A673 (cell line): ENCODE data around the gene RCAN3. TPM values are rescaled to one million over a fixed set of nuclear protein-coding genes. Genes with fewer than 3 reads are reported as not detected.
"Not testable (repeated sequence)": the region's sequence is repeated elsewhere in the genome, so short reads cannot be mapped to it uniquely, and the experiment has no call there.

Experiments
- BruUV-seq: library from RNA; stranded (reverse); fragments of 400-500 nt; replicated peaks from 2 replicates; lab custom pipeline; 2021; lab: Mats Ljungman, UMichigan
- CTCF ChIA-PET: fragments of 300-600 bp; sonication (Branson Sonifier 250); formaldehyde crosslinking; loops from one replicate; lab custom pipeline; 2022; ENCODE audit warnings: antibody characterized with exemption; lab: Charles Lee
- POLR2A ChIA-PET: fragments of 300-600 bp; sonication (Branson Sonifier 250); formaldehyde crosslinking; loops from one replicate; lab custom pipeline; 2022; ENCODE audit warnings: antibody characterized with exemption; ENCODE audit not compliant: low non-redundant PET; lab: Charles Lee
- DNase-seq: peaks from one replicate; pipeline ENCODE4 v3.0.0-alpha.2; 2015; ENCODE audit warnings: low spot score
- H3K27ac ChIP-seq: fragments of 200-600 bp; sonication (generic); 2 replicates; pipeline ENCODE4 v1.5.1; 2016; ENCODE audit warnings: mixed run types, low read depth, mild to moderate bottlenecking, mixed read lengths, antibody characterized with exemption, low read length; ENCODE audit not compliant: poor library complexity, severe bottlenecking
- H3K27me3 ChIP-seq: fragments of 200-600 bp; sonication (generic); replicated peaks from 2 replicates; pipeline ENCODE4 v1.6.1; 2017; ENCODE audit warnings: mixed run types, low read depth, mild to moderate bottlenecking, mixed read lengths, antibody characterized with exemption, low read length; ENCODE audit not compliant: insufficient read depth, poor library complexity
- H3K36me3 ChIP-seq: fragments of 200-600 bp; sonication (generic); 2 replicates; pipeline ENCODE4 v1.6.1; 2016; ENCODE audit warnings: mixed run types, mild to moderate bottlenecking, mixed read lengths, antibody characterized with exemption, low read length; ENCODE audit not compliant: insufficient read depth, poor library complexity, severe bottlenecking
- H3K4me1 ChIP-seq: fragments of 200-600 bp; sonication (generic); 2 replicates; pipeline ENCODE4 v1.6.1; 2017; ENCODE audit warnings: mixed run types, mild to moderate bottlenecking, mixed read lengths, antibody characterized with exemption, low read length; ENCODE audit not compliant: insufficient read depth, poor library complexity, severe bottlenecking
- H3K4me3 ChIP-seq: fragments of 200-600 bp; sonication (generic); 2 replicates; pipeline ENCODE4 v1.5.1; 2016; ENCODE audit warnings: low read depth, mixed run types, mild to moderate bottlenecking, mixed read lengths, low read length; ENCODE audit not compliant: poor library complexity, severe bottlenecking
- H3K9me3 ChIP-seq: fragments of 200-600 bp; sonication (generic); 2 replicates; pipeline ENCODE4 v1.6.1; 2016; ENCODE audit warnings: mixed run types, low read depth, mild to moderate bottlenecking, mixed read lengths, antibody characterized with exemption, low read length; ENCODE audit not compliant: poor library complexity, severe bottlenecking
- CTCF ChIP-seq: fragments of 300-800, 200-600 bp; sonication (generic); conservative IDR thresholded peaks from 2 replicates; pipeline ENCODE4 v1.5.1; 2017; ENCODE audit warnings: low read depth, mild to moderate bottlenecking, antibody characterized with exemption, low read length, moderate library complexity, mixed read lengths
- EZH2 ChIP-seq: fragments of 200-600 bp; sonication (generic); IDR thresholded peaks from 2 replicates; pipeline ENCODE4 v1.6.1; 2017; ENCODE audit warnings: borderline replicate concordance, low read depth, mild to moderate bottlenecking, mixed read lengths, antibody characterized with exemption, low read length; ENCODE audit not compliant: poor library complexity, severe bottlenecking
- intact Hi-C: fragments of 100-400 bp; cut with micrococcal nuclease; formaldehyde crosslinking; loops from one replicate; pipeline ENCODE4 v1.10.0; 2022; ENCODE audit not compliant: unreplicated experiment
- total RNA-seq: library from RNA; stranded (reverse); gene quantifications from 2 replicates; pipeline ENCODE4 v1.2.3, GENCODE V29; 2021

RCAN3 gene
- total RNA-seq, 1 experiment from 2014 or later: 7.4 TPM

GRCh38 chr1:24491577-24492360 is 10.9 kb upstream of the RCAN3 start:
- H3K27me3 ChIP-seq: no peaks in the 10 kb centered on the region
- TF ChIP-seq EZH2 (no peak), CTCF (no peak)
- H3K36me3 ChIP-seq: no peaks in the 10 kb centered on the region
- H3K9me3 ChIP-seq: no peaks in the 10 kb centered on the region
- POLR2A ChIA-PET: no interaction called here
- no peak overlapping the region for H3K27ac ChIP-seq
- H3K4me1 ChIP-seq: no peaks in the 10 kb centered on the region
- intact Hi-C loops: no loop called here
- peak; percentile 22 for DNase-seq
- no TSS peak for BruUV-seq
- H3K4me3 ChIP-seq: no peak overlapping the region
- CTCF ChIA-PET: interaction anchor here (0.6 to 0.7 kb wide), 2 partner anchors 9 to 343 kb away, joined by 3 to 10 read pairs; no protein-coding TSS in a partner anchor

- H3K4me1 ChIP-seq, H3K36me3 ChIP-seq, intact Hi-C loops, H3K27ac ChIP-seq, H3K9me3 ChIP-seq, CTCF ChIA-PET, DNase-seq, POLR2A ChIA-PET, BruUV-seq, H3K27me3 ChIP-seq, H3K4me3 ChIP-seq: not testable (repeated sequence)
These were observed 9.7 kb upstream of the RCAN3 start for GRCh38 chr1:24492935-24493334.

GRCh38 chr1:24493785-24494184 is 8.9 kb upstream of the RCAN3 start:
- intact Hi-C loops: no loop called here
- H3K27ac ChIP-seq: no peak overlapping the region
- no peaks in the 10 kb centered on the region for H3K27me3 ChIP-seq
- H3K36me3 ChIP-seq: no peaks in the 10 kb centered on the region
- POLR2A ChIA-PET: no interaction called here
- TF ChIP-seq EZH2 (no peak), CTCF (no peak)
- no TSS peak for BruUV-seq
- no peaks in the 10 kb centered on the region for H3K9me3 ChIP-seq
- H3K4me3 ChIP-seq: no peak overlapping the region
- DNase-seq: no peak
- no peaks in the 10 kb centered on the region for H3K4me1 ChIP-seq
- CTCF ChIA-PET: no interaction called here

GRCh38 chr1:24498589-24498988 is 4.0 kb upstream of the RCAN3 start:
- Histone ChIP-seq H3K27ac (no peak overlapping the region), H3K4me3 (no peak overlapping the region), H3K9me3 (no peaks in the 10 kb centered on the region), H3K36me3 (no peaks in the 10 kb centered on the region), H3K4me1 (no peaks in the 10 kb centered on the region), H3K27me3 (no peaks in the 10 kb centered on the region)
- POLR2A ChIA-PET: no interaction called here
- TF ChIP-seq CTCF (no peak), EZH2 (no peak)
- no peak for DNase-seq
- no TSS peak for BruUV-seq
- CTCF ChIA-PET: no interaction called here
- intact Hi-C loops: no loop called here
